ENCODE measurements around the gene SDHC. TPM values are rescaled to one million over a fixed set of nuclear protein-coding genes. Genes with fewer than 3 reads are reported as not detected.
A peak's percentile ranks its signal among the peaks of the same experiment; 100 is the strongest.

The SDHC gene
- total and polyA plus RNA-seq, 2 of the 13 experiments (the other 11 are each of a cell fraction or from before 2014, with no cell fraction given): 27.1 to 229 TPM

DNA sequence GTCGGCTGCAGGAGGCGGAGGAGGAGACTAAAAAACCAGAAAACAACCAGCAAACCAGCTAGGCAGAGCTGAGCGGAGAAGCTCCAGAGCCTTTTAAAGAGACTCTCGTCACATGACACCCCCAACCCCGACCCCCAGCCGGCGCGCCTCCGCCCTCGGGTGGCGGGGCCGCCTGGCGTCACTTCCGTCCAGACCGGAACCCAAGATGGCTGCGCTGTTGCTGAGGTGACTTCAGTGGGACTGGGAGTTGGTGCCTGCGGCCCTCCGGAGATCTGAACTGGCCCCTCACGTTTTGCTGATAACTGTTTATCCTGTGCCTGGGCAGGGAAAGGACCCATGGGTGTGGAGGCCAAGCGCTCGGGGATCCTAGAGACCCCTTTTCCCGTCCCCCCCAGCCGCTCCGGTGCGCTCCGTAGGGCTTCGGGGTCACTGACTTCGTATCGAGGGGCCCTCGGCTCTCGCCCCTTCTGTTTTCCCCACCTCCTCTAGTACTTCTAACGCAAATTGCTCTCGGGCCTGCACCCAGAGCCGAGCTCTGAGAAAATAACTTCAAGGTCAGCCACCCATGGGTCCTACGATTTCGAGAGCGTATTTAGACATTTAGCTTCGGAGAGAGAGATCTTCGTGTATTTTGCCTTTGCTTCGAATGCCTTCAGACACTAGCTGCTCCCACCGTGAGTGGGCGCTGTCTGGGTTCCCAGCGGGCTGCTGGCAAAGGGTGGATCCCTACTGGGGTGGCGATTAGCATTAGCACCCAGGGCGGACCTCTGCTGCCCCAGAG, at the start of gene SDHC (continued):
- TF ChIP-seq, protein P1, sequence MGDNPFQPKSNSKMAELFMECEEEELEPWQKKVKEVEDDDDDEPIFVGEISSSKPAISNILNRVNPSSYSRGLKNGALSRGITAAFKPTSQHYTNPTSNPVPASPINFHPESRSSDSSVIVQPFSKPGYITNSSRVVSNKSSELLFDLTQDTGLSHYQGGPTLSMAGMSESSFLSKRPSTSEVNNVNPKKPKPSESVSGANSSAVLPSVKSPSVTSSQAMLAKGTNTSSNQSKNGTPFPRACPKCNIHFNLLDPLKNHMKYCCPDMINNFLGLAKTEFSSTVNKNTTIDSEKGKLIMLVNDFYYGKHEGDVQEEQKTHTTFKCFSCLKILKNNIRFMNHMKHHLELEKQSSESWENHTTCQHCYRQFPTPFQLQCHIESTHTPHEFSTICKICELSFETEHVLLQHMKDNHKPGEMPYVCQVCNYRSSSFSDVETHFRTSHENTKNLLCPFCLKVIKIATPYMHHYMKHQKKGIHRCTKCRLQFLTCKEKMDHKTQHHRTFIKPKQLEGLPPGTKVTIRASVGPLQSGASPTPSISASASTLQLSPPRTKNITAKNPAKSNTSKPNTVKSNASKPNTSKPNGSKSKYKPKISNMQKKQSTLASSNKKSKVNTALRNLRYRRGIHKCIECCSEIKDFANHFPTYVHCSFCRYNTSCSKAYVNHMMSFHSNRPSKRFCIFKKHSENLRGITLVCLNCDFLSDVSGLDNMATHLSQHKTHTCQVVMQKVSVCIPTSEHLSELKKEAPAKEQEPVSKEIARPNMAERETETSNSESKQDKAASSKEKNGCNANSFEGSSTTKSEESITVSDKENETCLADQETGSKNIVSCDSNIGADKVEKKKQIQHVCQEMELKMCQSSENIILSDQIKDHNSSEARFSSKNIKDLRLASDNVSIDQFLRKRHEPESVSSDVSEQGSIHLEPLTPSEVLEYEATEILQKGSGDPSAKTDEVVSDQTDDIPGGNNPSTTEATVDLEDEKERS (CRISPR knock-in tag; IDR thresholded peaks at IDR 0.05): no peak
- TF ChIP-seq SRSF1 (optimal IDR thresholded peaks at IDR 0.05; ENCODE audit: low read depth, low read length): peak; percentile 75
- no peak for TF ChIP-seq SUZ12 (IDR thresholded peaks at IDR 0.05; ENCODE audit: low read depth, low read length)
- TF ChIP-seq, protein P2, sequence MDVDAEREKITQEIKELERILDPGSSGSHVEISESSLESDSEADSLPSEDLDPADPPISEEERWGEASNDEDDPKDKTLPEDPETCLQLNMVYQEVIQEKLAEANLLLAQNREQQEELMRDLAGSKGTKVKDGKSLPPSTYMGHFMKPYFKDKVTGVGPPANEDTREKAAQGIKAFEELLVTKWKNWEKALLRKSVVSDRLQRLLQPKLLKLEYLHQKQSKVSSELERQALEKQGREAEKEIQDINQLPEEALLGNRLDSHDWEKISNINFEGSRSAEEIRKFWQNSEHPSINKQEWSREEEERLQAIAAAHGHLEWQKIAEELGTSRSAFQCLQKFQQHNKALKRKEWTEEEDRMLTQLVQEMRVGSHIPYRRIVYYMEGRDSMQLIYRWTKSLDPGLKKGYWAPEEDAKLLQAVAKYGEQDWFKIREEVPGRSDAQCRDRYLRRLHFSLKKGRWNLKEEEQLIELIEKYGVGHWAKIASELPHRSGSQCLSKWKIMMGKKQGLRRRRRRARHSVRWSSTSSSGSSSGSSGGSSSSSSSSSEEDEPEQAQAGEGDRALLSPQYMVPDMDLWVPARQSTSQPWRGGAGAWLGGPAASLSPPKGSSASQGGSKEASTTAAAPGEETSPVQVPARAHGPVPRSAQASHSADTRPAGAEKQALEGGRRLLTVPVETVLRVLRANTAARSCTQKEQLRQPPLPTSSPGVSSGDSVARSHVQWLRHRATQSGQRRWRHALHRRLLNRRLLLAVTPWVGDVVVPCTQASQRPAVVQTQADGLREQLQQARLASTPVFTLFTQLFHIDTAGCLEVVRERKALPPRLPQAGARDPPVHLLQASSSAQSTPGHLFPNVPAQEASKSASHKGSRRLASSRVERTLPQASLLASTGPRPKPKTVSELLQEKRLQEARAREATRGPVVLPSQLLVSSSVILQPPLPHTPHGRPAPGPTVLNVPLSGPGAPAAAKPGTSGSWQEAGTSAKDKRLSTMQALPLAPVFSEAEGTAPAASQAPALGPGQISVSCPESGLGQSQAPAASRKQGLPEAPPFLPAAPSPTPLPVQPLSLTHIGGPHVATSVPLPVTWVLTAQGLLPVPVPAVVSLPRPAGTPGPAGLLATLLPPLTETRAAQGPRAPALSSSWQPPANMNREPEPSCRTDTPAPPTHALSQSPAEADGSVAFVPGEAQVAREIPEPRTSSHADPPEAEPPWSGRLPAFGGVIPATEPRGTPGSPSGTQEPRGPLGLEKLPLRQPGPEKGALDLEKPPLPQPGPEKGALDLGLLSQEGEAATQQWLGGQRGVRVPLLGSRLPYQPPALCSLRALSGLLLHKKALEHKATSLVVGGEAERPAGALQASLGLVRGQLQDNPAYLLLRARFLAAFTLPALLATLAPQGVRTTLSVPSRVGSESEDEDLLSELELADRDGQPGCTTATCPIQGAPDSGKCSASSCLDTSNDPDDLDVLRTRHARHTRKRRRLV (CRISPR knock-in tag; IDR thresholded peaks at IDR 0.05): 0 out of 2 replicates have a peak, but pooled peaks have one; percentile 40
- no peak for TF ChIP-seq HDAC6 (IDR thresholded peaks at IDR 0.05; ENCODE audit: low read depth, low read length)
- TF ChIP-seq SSRP1 (CRISPR knock-in tag; IDR thresholded peaks at IDR 0.05): no peak
- TF ChIP-seq, protein P3, sequence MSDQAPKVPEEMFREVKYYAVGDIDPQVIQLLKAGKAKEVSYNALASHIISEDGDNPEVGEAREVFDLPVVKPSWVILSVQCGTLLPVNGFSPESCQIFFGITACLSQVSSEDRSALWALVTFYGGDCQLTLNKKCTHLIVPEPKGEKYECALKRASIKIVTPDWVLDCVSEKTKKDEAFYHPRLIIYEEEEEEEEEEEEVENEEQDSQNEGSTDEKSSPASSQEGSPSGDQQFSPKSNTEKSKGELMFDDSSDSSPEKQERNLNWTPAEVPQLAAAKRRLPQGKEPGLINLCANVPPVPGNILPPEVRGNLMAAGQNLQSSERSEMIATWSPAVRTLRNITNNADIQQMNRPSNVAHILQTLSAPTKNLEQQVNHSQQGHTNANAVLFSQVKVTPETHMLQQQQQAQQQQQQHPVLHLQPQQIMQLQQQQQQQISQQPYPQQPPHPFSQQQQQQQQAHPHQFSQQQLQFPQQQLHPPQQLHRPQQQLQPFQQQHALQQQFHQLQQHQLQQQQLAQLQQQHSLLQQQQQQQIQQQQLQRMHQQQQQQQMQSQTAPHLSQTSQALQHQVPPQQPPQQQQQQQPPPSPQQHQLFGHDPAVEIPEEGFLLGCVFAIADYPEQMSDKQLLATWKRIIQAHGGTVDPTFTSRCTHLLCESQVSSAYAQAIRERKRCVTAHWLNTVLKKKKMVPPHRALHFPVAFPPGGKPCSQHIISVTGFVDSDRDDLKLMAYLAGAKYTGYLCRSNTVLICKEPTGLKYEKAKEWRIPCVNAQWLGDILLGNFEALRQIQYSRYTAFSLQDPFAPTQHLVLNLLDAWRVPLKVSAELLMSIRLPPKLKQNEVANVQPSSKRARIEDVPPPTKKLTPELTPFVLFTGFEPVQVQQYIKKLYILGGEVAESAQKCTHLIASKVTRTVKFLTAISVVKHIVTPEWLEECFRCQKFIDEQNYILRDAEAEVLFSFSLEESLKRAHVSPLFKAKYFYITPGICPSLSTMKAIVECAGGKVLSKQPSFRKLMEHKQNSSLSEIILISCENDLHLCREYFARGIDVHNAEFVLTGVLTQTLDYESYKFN (CRISPR knock-in tag; conservative IDR thresholded peaks at IDR 0.05): 0 out of 2 replicates have a peak, but pooled peaks have one; percentile 36
- TF ChIP-seq ZFY (CRISPR knock-in tag; IDR thresholded peaks at IDR 0.05): peak; percentile 78
- TF ChIP-seq NBN (conservative IDR thresholded peaks at IDR 0.05): no peak
- no peak for TF ChIP-seq KDM4B (CRISPR knock-in tag; IDR thresholded peaks at IDR 0.05)
- TF ChIP-seq ZNF260 (CRISPR knock-in tag; IDR thresholded peaks at IDR 0.05; ENCODE audit: borderline replicate concordance, low read depth): no peak
- no peak for TF ChIP-seq EHMT2 (IDR thresholded peaks at IDR 0.05; ENCODE audit: borderline replicate concordance, low read depth, low read length)
- TF ChIP-seq, protein P4, sequence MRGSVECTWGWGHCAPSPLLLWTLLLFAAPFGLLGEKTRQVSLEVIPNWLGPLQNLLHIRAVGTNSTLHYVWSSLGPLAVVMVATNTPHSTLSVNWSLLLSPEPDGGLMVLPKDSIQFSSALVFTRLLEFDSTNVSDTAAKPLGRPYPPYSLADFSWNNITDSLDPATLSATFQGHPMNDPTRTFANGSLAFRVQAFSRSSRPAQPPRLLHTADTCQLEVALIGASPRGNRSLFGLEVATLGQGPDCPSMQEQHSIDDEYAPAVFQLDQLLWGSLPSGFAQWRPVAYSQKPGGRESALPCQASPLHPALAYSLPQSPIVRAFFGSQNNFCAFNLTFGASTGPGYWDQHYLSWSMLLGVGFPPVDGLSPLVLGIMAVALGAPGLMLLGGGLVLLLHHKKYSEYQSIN (CRISPR knock-in tag; IDR thresholded peaks at IDR 0.05; ENCODE audit: borderline replicate concordance): no peak
- TF ChIP-seq ZNF253 (CRISPR knock-in tag; IDR thresholded peaks at IDR 0.05; ENCODE audit: borderline replicate concordance): no peak
- no peak for TF ChIP-seq CAMTA2 (CRISPR knock-in tag; IDR thresholded peaks at IDR 0.05; ENCODE audit: borderline replicate concordance)
- no peak for TF ChIP-seq ZC3H4 (CRISPR knock-in tag; IDR thresholded peaks at IDR 0.05; ENCODE audit: borderline replicate concordance)
